Cardiac muscle cell (in vitro differentiated cells and primary cell): ENCODE data around the gene SIL1. TPM values are rescaled to one million over a fixed set of nuclear protein-coding genes. Genes with fewer than 3 reads are reported as not detected.

Experiments used
- DNase-seq, 2 donors: peaks; one replicate each; pipeline versions ENCODE4 v3.0.0 to v3.0.0-alpha.2; 2010 to 2017; ENCODE audit warnings: low read depth in 1 of 2, low spot score in 1 of 2
- H3K27ac ChIP-seq: fragments of 200-600 bp; sonication (generic); 2 replicates; pipeline ENCODE4 v1.5.1; 2016
- H3K27me3 ChIP-seq: fragments of 200-600 bp; sonication (generic); 2 replicates; pipeline ENCODE4 v1.6.0; 2016; ENCODE audit warnings: control low read depth
- H3K36me3 ChIP-seq: fragments of 200-600 bp; sonication (generic); 2 replicates; pipeline ENCODE4 v1.5.1; 2016; ENCODE audit warnings: control low read depth
- H3K4me1 ChIP-seq: fragments of 200-600 bp; sonication (generic); 2 replicates; pipeline ENCODE4 v1.8.1; 2017; ENCODE audit warnings: low read depth, mild to moderate bottlenecking, mixed run types
- H3K4me3 ChIP-seq: fragments of 200-600 bp; sonication (generic); 2 replicates; pipeline ENCODE4 v1.5.1; 2016; ENCODE audit warnings: mild to moderate bottlenecking
- H3K9me3 ChIP-seq: fragments of 200-600 bp; sonication (generic); 2 replicates; pipeline ENCODE4 v1.5.1; 2017; ENCODE audit warnings: low read depth, mild to moderate bottlenecking, control low read depth
- polyA plus RNA-seq: library from polyadenylated mRNA; unstranded; fragments of >200 nt; fragmentation: Nextera tagmentation; extraction: Ambion mirVana; gene quantifications from 2 replicates; pipeline ENCODE4 v1.2.1, GENCODE V29; 2016
- total RNA-seq: library from RNA; depleted of rRNA; stranded (reverse); fragments of >200 nt; gene quantifications from 2 replicates; pipeline ENCODE4 v1.2.3, GENCODE V29; 2016
- TF ChIP-seq, protein P1 (sequence below): IDR thresholded peaks from 2 replicates; pipeline ENCODE4 v1.5.1; 2012; ENCODE audit warnings: low read depth, mild to moderate bottlenecking, low read length

Gene SIL1
- total and polyA plus RNA-seq, 2 experiments from 2014 or later = 40.5 to 49.8 TPM

DNA sequence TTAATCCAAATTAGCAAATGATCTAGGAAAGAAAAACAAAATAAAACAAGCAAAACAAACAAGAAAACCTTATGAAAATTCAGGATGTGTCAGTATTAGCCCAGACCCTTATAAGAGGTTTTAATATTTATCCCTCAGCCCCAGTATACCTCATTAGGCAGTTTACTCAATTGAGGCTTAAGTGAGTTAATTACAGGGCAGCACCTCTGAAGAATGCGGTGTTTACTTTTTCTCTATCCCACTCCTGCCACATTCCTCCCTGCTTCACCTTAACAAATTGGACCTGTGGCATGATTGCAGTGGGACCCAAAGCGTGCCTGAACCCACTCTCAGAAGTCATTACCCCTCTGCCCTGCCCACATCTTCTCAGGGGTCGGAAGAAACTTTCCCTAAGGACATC lies 67.1 kb downstream of the SIL1 start:
- TF ChIP-seq, protein P1, sequence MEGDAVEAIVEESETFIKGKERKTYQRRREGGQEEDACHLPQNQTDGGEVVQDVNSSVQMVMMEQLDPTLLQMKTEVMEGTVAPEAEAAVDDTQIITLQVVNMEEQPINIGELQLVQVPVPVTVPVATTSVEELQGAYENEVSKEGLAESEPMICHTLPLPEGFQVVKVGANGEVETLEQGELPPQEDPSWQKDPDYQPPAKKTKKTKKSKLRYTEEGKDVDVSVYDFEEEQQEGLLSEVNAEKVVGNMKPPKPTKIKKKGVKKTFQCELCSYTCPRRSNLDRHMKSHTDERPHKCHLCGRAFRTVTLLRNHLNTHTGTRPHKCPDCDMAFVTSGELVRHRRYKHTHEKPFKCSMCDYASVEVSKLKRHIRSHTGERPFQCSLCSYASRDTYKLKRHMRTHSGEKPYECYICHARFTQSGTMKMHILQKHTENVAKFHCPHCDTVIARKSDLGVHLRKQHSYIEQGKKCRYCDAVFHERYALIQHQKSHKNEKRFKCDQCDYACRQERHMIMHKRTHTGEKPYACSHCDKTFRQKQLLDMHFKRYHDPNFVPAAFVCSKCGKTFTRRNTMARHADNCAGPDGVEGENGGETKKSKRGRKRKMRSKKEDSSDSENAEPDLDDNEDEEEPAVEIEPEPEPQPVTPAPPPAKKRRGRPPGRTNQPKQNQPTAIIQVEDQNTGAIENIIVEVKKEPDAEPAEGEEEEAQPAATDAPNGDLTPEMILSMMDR = no peak
- Histone ChIP-seq H3K27me3 (no peaks in the 10 kb centered on the region), H3K27ac (peak overlapping the region; percentile 92), H3K9me3 (no peaks in the 10 kb centered on the region), H3K4me3 (no peak overlapping the region), H3K36me3 (no peaks in the 10 kb centered on the region), H3K4me1 (peaks cover 30% of the 10 kb centered on the region)
- DNase-seq = no peak

- H3K4me1 ChIP-seq = peaks cover 30% of the 10 kb centered on the region
- no peaks in the 10 kb centered on the region for H3K27me3 ChIP-seq
- no peak overlapping the region for H3K4me3 ChIP-seq
- H3K27ac ChIP-seq = no peak overlapping the region
- no peak for DNase-seq
- H3K9me3 ChIP-seq = no peaks in the 10 kb centered on the region
- H3K36me3 ChIP-seq = no peaks in the 10 kb centered on the region
- TF ChIP-seq, protein P1 = no peak
These were observed 68.0 kb downstream of the SIL1 start for GRCh38 chr5:139130214-139130613.

- Histone ChIP-seq H3K4me3 (no peak overlapping the region), H3K27me3 (no peaks in the 10 kb centered on the region), H3K4me1 (peaks cover 22% of the 10 kb centered on the region), H3K9me3 (no peaks in the 10 kb centered on the region), H3K27ac (peak overlapping the region; percentile 68), H3K36me3 (no peaks in the 10 kb centered on the region)
- TF ChIP-seq, protein P1 = no peak
- peak in 1 of 2 donors; percentile 29 for DNase-seq
These were observed 71.5 kb downstream of the SIL1 start for GRCh38 chr5:139126711-139127111.

DNA sequence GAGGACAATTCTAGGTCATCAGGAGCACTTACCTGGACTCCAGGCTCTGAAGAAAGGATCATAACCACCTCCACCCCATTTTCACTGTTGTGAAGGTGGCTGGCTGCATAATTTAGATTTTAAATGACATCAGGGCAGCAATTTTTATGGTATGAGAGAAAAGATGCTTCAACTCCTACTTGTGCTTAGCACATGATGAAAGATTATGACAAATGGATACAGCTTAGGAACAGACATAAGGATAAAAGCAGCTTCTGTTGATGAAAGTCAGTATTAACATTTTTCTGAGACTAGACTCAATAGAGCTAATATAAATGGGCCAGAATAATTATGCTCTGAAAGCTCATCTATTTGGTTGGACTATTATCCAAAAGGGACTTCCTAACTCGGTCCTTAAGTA lies 72.2 kb downstream of the SIL1 start:
- Histone ChIP-seq H3K36me3 (no peaks in the 10 kb centered on the region), H3K4me3 (no peak overlapping the region), H3K27ac (no peak overlapping the region), H3K9me3 (no peaks in the 10 kb centered on the region), H3K27me3 (no peaks in the 10 kb centered on the region), H3K4me1 (peaks cover 18% of the 10 kb centered on the region)
- TF ChIP-seq, protein P1 = no peak
- no peak for DNase-seq

DNA sequence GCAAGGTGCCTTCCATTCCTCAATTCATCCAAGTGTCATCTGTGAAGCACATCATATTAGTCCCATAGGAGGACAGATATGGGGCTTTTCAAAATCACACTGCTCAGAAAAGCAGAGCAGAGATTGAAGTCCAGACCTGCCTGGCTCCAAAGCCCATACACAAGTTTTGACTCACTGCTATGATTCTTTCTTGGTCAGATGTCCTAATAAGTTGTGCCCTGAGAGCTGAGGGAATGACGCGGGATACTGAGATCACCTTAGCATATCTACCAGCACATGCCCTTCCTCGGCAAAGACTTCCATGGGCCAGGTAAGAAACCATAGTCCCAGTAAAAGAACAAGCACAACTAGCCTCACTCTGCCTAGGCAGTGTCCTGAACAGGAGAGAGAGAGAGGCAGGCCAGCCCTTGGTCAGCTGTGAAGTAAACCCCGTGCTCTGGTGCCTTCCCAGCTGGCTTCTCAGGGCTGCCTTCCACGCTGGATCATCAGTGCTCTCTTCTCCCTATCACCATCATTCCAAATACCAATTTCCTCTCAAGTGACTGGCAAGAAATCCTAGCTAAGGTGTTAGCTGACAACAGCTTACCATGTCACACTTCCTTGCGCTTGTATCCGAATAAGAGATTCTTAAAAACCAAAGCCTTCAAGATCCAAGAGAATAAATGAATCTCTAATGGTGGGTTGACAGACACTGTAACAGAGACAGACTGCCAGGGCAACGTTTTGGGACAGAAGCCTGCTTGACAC lies 73.2 kb downstream of the SIL1 start:
- H3K36me3 ChIP-seq = no peaks in the 10 kb centered on the region
- no peak overlapping the region for H3K27ac ChIP-seq
- H3K4me3 ChIP-seq = no peak overlapping the region
- H3K9me3 ChIP-seq = no peaks in the 10 kb centered on the region
- no peaks in the 10 kb centered on the region for H3K27me3 ChIP-seq
- no peak for DNase-seq
- peaks cover 22% of the 10 kb centered on the region for H3K4me1 ChIP-seq
- TF ChIP-seq, protein P1 = no peak
